DOHH2 (cell line): ENCODE data around the gene MARCHF5.

ENCODE experiments used
- H3F3A ChIP-seq: fragments of 200-600 bp; sonication (generic), shearing (Covaris generic); 2 replicates; pipeline ENCODE4 v1.6.0; 2016; ENCODE audit warnings: antibody characterized with exemption, mild to moderate bottlenecking; ENCODE audit not compliant: control insufficient read depth, insufficient read depth
- H3K27ac ChIP-seq: fragments of 200-600 bp; sonication (generic); 2 replicates; pipeline ENCODE4 v1.5.1; 2014; ENCODE audit warnings: low read depth, mild to moderate bottlenecking, low read length, moderate library complexity
- H3K27me3 ChIP-seq: fragments of 200-600 bp; sonication (generic); 2 replicates; pipeline ENCODE4 v1.6.1; 2014; ENCODE audit warnings: mild to moderate bottlenecking, low read length, mixed read lengths; ENCODE audit not compliant: control insufficient read depth
- H3K36me3 ChIP-seq: fragments of 200-600 bp; sonication (generic); 2 replicates; pipeline ENCODE4 v1.6.1; 2014; ENCODE audit warnings: mild to moderate bottlenecking, low read length, moderate library complexity, mixed read lengths; ENCODE audit not compliant: control insufficient read depth
- H3K4me1 ChIP-seq: fragments of 200-600 bp; sonication (generic); 2 replicates; pipeline ENCODE4 v1.6.1; 2014; ENCODE audit warnings: mild to moderate bottlenecking, low read length, mixed read lengths; ENCODE audit not compliant: control insufficient read depth
- H3K4me2 ChIP-seq: fragments of 200-600 bp; sonication (generic); 2 replicates; pipeline ENCODE4 v1.6.0; 2014; ENCODE audit warnings: mild to moderate bottlenecking, low read length, moderate library complexity
- H3K4me3 ChIP-seq: fragments of 200-600 bp; sonication (generic); 2 replicates; pipeline ENCODE4 v1.5.1; 2014; ENCODE audit warnings: mild to moderate bottlenecking, low read length, mixed read lengths
- H3K79me2 ChIP-seq: fragments of 200-600 bp; sonication (generic); 2 replicates; pipeline ENCODE4 v1.6.1; 2014; ENCODE audit warnings: mild to moderate bottlenecking, low read length, mixed read lengths; ENCODE audit not compliant: control insufficient read depth
- H3K9me2 ChIP-seq: fragments of 200-600 bp; sonication (generic); replicated peaks from 2 replicates; pipeline ENCODE4 v1.6.1; 2014; ENCODE audit warnings: mild to moderate bottlenecking, low read length, mixed read lengths; ENCODE audit not compliant: control insufficient read depth
- H3K9me3 ChIP-seq: fragments of 200-600 bp; sonication (generic); 2 replicates; pipeline ENCODE4 v1.6.1; 2014; ENCODE audit warnings: antibody characterized with exemption, low read length, mixed read lengths; ENCODE audit not compliant: control insufficient read depth, insufficient read depth
- H4K20me1 ChIP-seq: fragments of 200-600 bp; sonication (generic); 2 replicates; pipeline ENCODE4 v1.6.0; 2014; ENCODE audit warnings: low read depth, mild to moderate bottlenecking, antibody characterized with exemption, low read length, moderate library complexity; ENCODE audit not compliant: control insufficient read depth, insufficient read depth
- CTCF ChIP-seq: fragments of 200-600 bp; sonication (generic); IDR thresholded peaks from one replicate; pipeline ENCODE4 v1.5.1; 2014; ENCODE audit warnings: antibody characterized with exemption, mild to moderate bottlenecking, low read depth, low read length; ENCODE audit not compliant: poor library complexity, severe bottlenecking
- EZH2phosphoT487 ChIP-seq: fragments of 200-600 bp; sonication (generic); IDR thresholded peaks from 2 replicates; pipeline ENCODE4 v1.6.1; 2017; ENCODE audit warnings: borderline replicate concordance, mild to moderate bottlenecking, antibody characterized with exemption, low read length, moderate library complexity, mixed read lengths

Gene MARCHF5

GRCh38 chr10:92284112-92284704 is 6.8 kb upstream of the MARCHF5 start:
- Histone ChIP-seq H3F3A (no peaks in the 10 kb centered on the region), H3K4me1 (no peaks in the 10 kb centered on the region), H3K9me3 (no peaks in the 10 kb centered on the region), H3K9me2 (no peaks in the 10 kb centered on the region), H3K27me3 (peaks cover 5% of the 10 kb centered on the region; the same call in 1 of the 2 replicates), H3K4me2 (no peak overlapping the region), H3K79me2 (no peaks in the 10 kb centered on the region), H3K4me3 (no peak overlapping the region), H4K20me1 (no peaks in the 10 kb centered on the region), H3K36me3 (no peaks in the 10 kb centered on the region), H3K27ac (no peak overlapping the region)
- TF ChIP-seq EZH2phosphoT487 (no peak), CTCF (no peak)

GRCh38 chr10:92290076-92290836 is 711 bp upstream of the MARCHF5 start:
- Histone ChIP-seq H3K27me3 (peaks cover 15% of the 10 kb centered on the region), H3K9me2 (no peaks in the 10 kb centered on the region), H3K36me3 (peaks cover 10% of the 10 kb centered on the region), H3K4me2 (peak overlapping the region; percentile 93), H3F3A (no peaks in the 10 kb centered on the region; the same call in 1 of the 2 replicates), H3K9me3 (no peaks in the 10 kb centered on the region), H3K4me1 (peaks cover 18% of the 10 kb centered on the region), H4K20me1 (no peaks in the 10 kb centered on the region), H3K27ac (no peak overlapping the region), H3K79me2 (peaks cover 36% of the 10 kb centered on the region), H3K4me3 (peak overlapping the region; percentile 99)
- no peak for TF ChIP-seq CTCF
- TF ChIP-seq EZH2phosphoT487: 0 out of 2 replicates have a peak, but pooled peaks have one; percentile 43

GRCh38 chr10:92291616-92291865 is 574 bp downstream of the MARCHF5 start:
- H3K9me3 ChIP-seq: no peaks in the 10 kb centered on the region
- H3K4me1 ChIP-seq: peaks cover 26% of the 10 kb centered on the region
- H3K36me3 ChIP-seq: peaks cover 10% of the 10 kb centered on the region
- peak overlapping the region; percentile 99 for H3K4me3 ChIP-seq
- no peaks in the 10 kb centered on the region for H4K20me1 ChIP-seq
- H3K27ac ChIP-seq: peak overlapping the region; percentile 45
- peak overlapping the region; percentile 93 for H3K4me2 ChIP-seq
- TF ChIP-seq EZH2phosphoT487: no peak
- TF ChIP-seq CTCF: no peak
- H3K9me2 ChIP-seq: no peaks in the 10 kb centered on the region
- peaks cover 48% of the 10 kb centered on the region for H3K79me2 ChIP-seq
- H3F3A ChIP-seq: no peaks in the 10 kb centered on the region; the same call in 1 of the 2 replicates
- peaks cover 15% of the 10 kb centered on the region for H3K27me3 ChIP-seq
